NT2/D1 (cell line): ENCODE measurements around the gene ERLEC1.

Source experiments
- DNase-seq: peaks from one replicate; pipeline ENCODE4 v3.0.0-alpha.2; 2011; ENCODE audit warnings: low read depth, low spot score
- H3K27me3 ChIP-seq: 2 replicates; pipeline ENCODE4 v1.6.0; 2011; ENCODE audit warnings: mild to moderate bottlenecking; ENCODE audit not compliant: insufficient read length, insufficient read depth
- H3K36me3 ChIP-seq: 2 replicates; pipeline ENCODE4 v1.6.1; 2011; ENCODE audit warnings: mild to moderate bottlenecking, low read length, mixed read lengths; ENCODE audit not compliant: insufficient read depth, insufficient read length
- H3K4me1 ChIP-seq: 2 replicates; pipeline ENCODE4 v1.5.1; 2011; ENCODE audit not compliant: insufficient read depth, insufficient read length
- H3K4me3 ChIP-seq: 2 replicates; pipeline ENCODE4 v1.5.1; 2011; ENCODE audit warnings: low read depth; ENCODE audit not compliant: insufficient read length
- H3K9ac ChIP-seq: 2 replicates; pipeline ENCODE4 v1.6.0; 2011; ENCODE audit warnings: low read depth; ENCODE audit not compliant: insufficient read length
- H3K9me3 ChIP-seq: 2 replicates; pipeline ENCODE4 v1.5.1; 2011; ENCODE audit warnings: mild to moderate bottlenecking, low read length; ENCODE audit not compliant: insufficient read depth
- SUZ12 ChIP-seq: IDR thresholded peaks from 2 replicates; pipeline ENCODE4 v1.6.1; 2011; ENCODE audit not compliant: insufficient read length, insufficient read depth; ENCODE audit errors: extremely low read depth
- YY1 ChIP-seq: IDR thresholded peaks from 2 replicates; pipeline ENCODE4 v1.6.1; 2011; ENCODE audit not compliant: insufficient read length, insufficient read depth
- ZNF274 ChIP-seq: IDR thresholded peaks from 2 replicates; pipeline ENCODE4 v1.6.1; 2011; ENCODE audit warnings: mild to moderate bottlenecking, low read depth, low read length

Gene ERLEC1

GRCh38 chr2:53859206-53860181 lies 72.7 kb downstream of the ERLEC1 start, which contains the start of gene GPR75:
GPR75 (minus strand) TSS chr2:53859967; CDS start chr2:53854756, 5,211 bp downstream.
- TF ChIP-seq YY1 (no peak), SUZ12 (no peak), ZNF274 (no peak)
- Histone ChIP-seq H3K4me1 (no peaks in the 10 kb centered on the region), H3K9me3 (no peaks in the 10 kb centered on the region), H3K36me3 (peaks cover 17% of the 10 kb centered on the region), H3K9ac (no peak within 1 kb of the TSS), H3K4me3 (no peak within 1 kb of the TSS), H3K27me3 (no peaks in the 10 kb centered on the region)
- no peak for DNase-seq

DNA sequence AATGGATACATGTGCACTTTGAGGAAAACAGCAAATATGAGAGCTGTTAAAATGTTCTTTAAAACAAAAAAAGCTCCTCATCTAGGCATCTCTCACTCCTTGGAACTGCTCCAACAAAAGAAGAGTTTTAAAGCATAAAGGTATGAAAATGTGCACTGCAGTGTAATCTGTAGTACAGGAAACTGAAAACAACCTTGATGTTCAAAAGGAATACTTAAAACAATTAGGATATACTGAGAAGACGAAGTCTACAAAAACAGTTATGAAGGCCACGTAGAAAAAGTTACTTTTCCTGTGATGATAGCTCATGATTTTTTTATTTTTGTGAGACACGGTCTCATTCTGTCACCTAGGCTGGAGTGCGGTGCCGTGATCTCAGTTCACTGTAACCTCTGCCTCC lies 75.0 kb downstream of the ERLEC1 start:
- Histone ChIP-seq H3K4me1 (no peaks in the 10 kb centered on the region), H3K9me3 (no peaks in the 10 kb centered on the region), H3K4me3 (no peak overlapping the region), H3K27me3 (no peaks in the 10 kb centered on the region), H3K36me3 (peaks cover 35% of the 10 kb centered on the region), H3K9ac (no peak overlapping the region)
- no peak for DNase-seq
- TF ChIP-seq ZNF274 (no peak), SUZ12 (no peak), YY1 (no peak)

- DNase-seq: no peak
- Histone ChIP-seq H3K4me1 (no peaks in the 10 kb centered on the region), H3K27me3 (no peaks in the 10 kb centered on the region), H3K4me3 (no peak overlapping the region), H3K9ac (no peak overlapping the region), H3K36me3 (peaks cover 41% of the 10 kb centered on the region), H3K9me3 (no peaks in the 10 kb centered on the region)
- no peak for TF ChIP-seq SUZ12
- TF ChIP-seq ZNF274: no peak
- no peak for TF ChIP-seq YY1
Measured at GRCh38 chr2:53863538-53864227, 76.8 kb downstream of the ERLEC1 start.

DNA sequence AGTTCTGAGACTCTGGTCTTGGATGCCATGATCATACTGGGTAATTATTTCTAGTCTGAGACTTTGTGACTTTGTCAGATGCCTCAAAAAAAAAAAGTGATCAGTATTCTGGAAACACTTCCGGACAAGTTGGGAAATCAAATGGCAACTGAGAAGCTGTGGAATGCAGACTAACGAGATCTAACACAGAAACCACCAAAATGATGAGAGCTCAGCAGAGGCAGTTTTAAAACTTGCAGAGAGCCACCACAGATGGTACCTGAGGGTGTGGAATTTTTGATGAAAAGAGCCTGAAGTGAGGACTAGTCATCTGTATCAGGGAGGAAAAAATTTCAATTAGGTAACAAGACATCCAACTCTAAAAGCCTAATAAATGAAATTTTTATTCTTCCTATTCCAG lies 78.4 kb downstream of the ERLEC1 start:
- Histone ChIP-seq H3K4me1 (no peaks in the 10 kb centered on the region), H3K4me3 (no peak overlapping the region), H3K27me3 (no peaks in the 10 kb centered on the region), H3K9ac (no peak overlapping the region), H3K9me3 (no peaks in the 10 kb centered on the region), H3K36me3 (peaks cover 45% of the 10 kb centered on the region)
- DNase-seq: no peak
- TF ChIP-seq YY1: no peak
- TF ChIP-seq ZNF274: no peak
- no peak for TF ChIP-seq SUZ12

DNA sequence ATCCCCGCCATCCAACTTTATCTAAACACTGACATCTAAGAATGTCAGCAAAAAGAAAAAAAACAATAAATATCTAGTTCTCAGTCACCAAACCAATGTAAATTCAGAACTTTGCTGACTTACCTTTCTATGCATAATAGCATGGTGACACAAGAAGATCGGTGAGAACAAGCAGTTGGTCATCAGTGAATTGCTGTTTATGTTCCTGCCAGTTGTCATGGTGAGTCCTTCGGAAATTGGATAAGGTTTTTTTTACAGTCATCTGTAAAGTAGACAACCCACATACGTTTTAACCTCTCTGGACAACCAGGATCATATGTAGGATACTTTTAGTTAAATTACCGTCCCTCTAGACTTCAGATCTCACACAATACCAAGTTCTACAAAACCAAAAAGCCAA lies 79.1 kb downstream of the ERLEC1 start:
- Histone ChIP-seq H3K9ac (no peak overlapping the region), H3K9me3 (no peaks in the 10 kb centered on the region), H3K4me1 (no peaks in the 10 kb centered on the region), H3K4me3 (no peak overlapping the region), H3K36me3 (peaks cover 45% of the 10 kb centered on the region), H3K27me3 (no peaks in the 10 kb centered on the region)
- TF ChIP-seq SUZ12: no peak
- no peak for DNase-seq

DNA sequence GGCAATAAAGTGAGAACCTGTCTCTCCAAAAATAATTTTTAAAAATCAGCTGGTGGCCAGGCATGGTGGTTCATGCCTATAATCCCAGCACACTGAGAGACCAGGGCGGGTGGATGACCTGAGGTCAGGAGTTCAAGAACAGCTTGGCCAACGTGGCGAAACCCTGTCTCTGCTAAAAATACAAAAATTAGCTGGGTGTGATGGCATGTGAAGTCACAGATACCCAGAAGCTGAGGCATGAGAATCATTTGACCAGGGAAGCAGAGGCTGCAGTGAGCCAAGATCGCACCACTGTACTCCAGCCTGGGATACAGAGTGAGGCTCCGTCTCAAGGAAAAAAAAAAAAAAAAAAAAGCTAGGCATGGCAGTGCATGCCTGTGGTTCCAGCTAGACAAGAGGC lies 80.3 kb downstream of the ERLEC1 start:
- peaks cover 48% of the 10 kb centered on the region for H3K36me3 ChIP-seq
- no peaks in the 10 kb centered on the region for H3K27me3 ChIP-seq
- no peak overlapping the region for H3K9ac ChIP-seq
- no peaks in the 10 kb centered on the region for H3K9me3 ChIP-seq
- no peak for TF ChIP-seq YY1
- no peak for TF ChIP-seq SUZ12
- no peak for TF ChIP-seq ZNF274
- no peak overlapping the region for H3K4me3 ChIP-seq
- no peak for DNase-seq
- H3K4me1 ChIP-seq: no peaks in the 10 kb centered on the region

DNA sequence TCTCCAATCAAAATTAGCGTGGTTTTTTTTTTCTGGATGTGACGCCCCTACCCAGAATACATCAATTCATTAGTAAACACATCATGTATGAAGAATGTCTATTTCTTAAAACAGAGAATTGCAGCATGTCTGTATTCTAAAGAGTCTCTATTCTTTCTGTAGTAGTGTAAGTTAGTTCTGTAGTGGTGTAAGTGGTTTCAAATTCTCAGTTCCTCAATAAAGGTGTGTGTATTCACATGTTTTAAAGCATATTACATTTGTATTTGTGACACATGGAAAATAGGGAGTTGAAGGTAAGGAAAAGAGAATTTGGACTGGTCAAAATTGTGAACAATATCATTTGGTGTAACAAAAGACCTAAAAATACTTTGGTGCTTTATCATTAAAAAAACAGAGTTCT lies 80.9 kb downstream of the ERLEC1 start:
- H3K9ac ChIP-seq: no peak overlapping the region
- no peaks in the 10 kb centered on the region for H3K27me3 ChIP-seq
- no peak overlapping the region for H3K4me3 ChIP-seq
- H3K9me3 ChIP-seq: no peaks in the 10 kb centered on the region
- H3K4me1 ChIP-seq: no peaks in the 10 kb centered on the region
- DNase-seq: no peak
- TF ChIP-seq SUZ12 (no peak), YY1 (no peak), ZNF274 (no peak)
- peaks cover 51% of the 10 kb centered on the region for H3K36me3 ChIP-seq
